Cortex of kidney (tissue), 1 donor: ENCODE measurements around the gene UROS.

Experiments
- DNase-seq: peaks from one replicate; lab custom pipeline; 2025; lab: John Stamatoyannopoulos, UW

The UROS gene

GRCh38 chr10:125836746-125837145, 13.7 kb upstream of the UROS start:
- DNase-seq = no peak

GRCh38 chr10:125828311-125828710, 5.3 kb upstream of the UROS start:
- no peak for DNase-seq

GRCh38 chr10:125827133-125827532, 4.1 kb upstream of the UROS start:
- DNase-seq = no peak

GRCh38 chr10:125824736-125825135, 1.7 kb upstream of the UROS start:
- DNase-seq = no peak

GRCh38 chr10:125823663-125824251, 699 bp upstream of the UROS start:
- no peak for DNase-seq

GRCh38 chr10:125820701-125821100, 2.4 kb downstream of the UROS start:
- no peak for DNase-seq

GRCh38 chr10:125817337-125817946, 5.6 kb downstream of the UROS start:
- no peak for DNase-seq

GRCh38 chr10:125816548-125816947, 6.5 kb downstream of the UROS start:
- DNase-seq = no peak

- no peak for DNase-seq
Measured at GRCh38 chr10:125815764-125816163, 7.3 kb downstream of the UROS start.

GRCh38 chr10:125812128-125812750, 10.8 kb downstream of the UROS start:
- DNase-seq = no peak

GRCh38 chr10:125811251-125811650, 11.8 kb downstream of the UROS start:
- no peak for DNase-seq

GRCh38 chr10:125808047-125808446, 15.0 kb downstream of the UROS start:
- DNase-seq = no peak

- DNase-seq = no peak
Measured at GRCh38 chr10:125802739-125803138, 20.3 kb downstream of the UROS start.

GRCh38 chr10:125802131-125802530, 20.9 kb downstream of the UROS start:
- no peak for DNase-seq

GRCh38 chr10:125801574-125801973, 21.5 kb downstream of the UROS start:
- DNase-seq = no peak

- no peak for DNase-seq
Measured at GRCh38 chr10:125799451-125800182, 23.4 kb downstream of the UROS start.

- no peak for DNase-seq
Measured at GRCh38 chr10:125797994-125798662, 24.9 kb downstream of the UROS start.

GRCh38 chr10:125797424-125797823, 25.6 kb downstream of the UROS start:
- no peak for DNase-seq

- DNase-seq = no peak
Measured at GRCh38 chr10:125795637-125796190, 27.3 kb downstream of the UROS start.

GRCh38 chr10:125795128-125795527, 27.9 kb downstream of the UROS start:
- no peak for DNase-seq

GRCh38 chr10:125792342-125793300, 30.4 kb downstream of the UROS start:
- DNase-seq = no peak
